Thymus (tissue), 11 donors: ENCODE measurements around the gene RAPGEF4. TPM values are rescaled to one million over a fixed set of nuclear protein-coding genes. Genes with fewer than 3 reads are reported as not detected.

Experiments
- DNase-seq, 9 donors: peaks; one replicate each; pipeline ENCODE4 v3.0.0-alpha.2; 2013; ENCODE audit warnings: low spot score in 9 of 9, low read depth in 6 of 9, missing footprints in 1 of 9
- H3K27ac ChIP-seq, 2 donors: one replicate each; pipeline ENCODE4 v1.5.1; 2013; ENCODE audit warnings: control low read depth in 1 of 2, low read depth in 1 of 2, low read length in 1 of 2, mild to moderate bottlenecking in 1 of 2, moderate library complexity in 1 of 2
- H3K27me3 ChIP-seq, 2 donors: one replicate each; pipeline ENCODE4 v1.5.1; 2013; ENCODE audit warnings: low read length in 1 of 2; ENCODE audit not compliant: control insufficient read depth in 2 of 2, insufficient read depth in 1 of 2
- H3K36me3 ChIP-seq, 2 donors: one replicate each; pipeline ENCODE4 v1.5.1; 2013; ENCODE audit warnings: low read length in 1 of 2, mild to moderate bottlenecking in 1 of 2, moderate library complexity in 1 of 2; ENCODE audit not compliant: control insufficient read depth in 2 of 2, insufficient read depth in 2 of 2
- H3K4me1 ChIP-seq, 2 donors: one replicate each; pipeline ENCODE4 v1.5.1; 2013; ENCODE audit warnings: low read length in 2 of 2; ENCODE audit not compliant: control insufficient read depth in 2 of 2, insufficient read depth in 2 of 2
- H3K4me3 ChIP-seq, 2 donors: one replicate each; pipeline ENCODE4 v1.5.1; 2013; ENCODE audit warnings: low read length in 2 of 2, control low read depth in 1 of 2, mild to moderate bottlenecking in 1 of 2
- H3K9me3 ChIP-seq, 2 donors: one replicate each; pipeline ENCODE4 v1.5.1; 2013; ENCODE audit warnings: low read length in 1 of 2, mild to moderate bottlenecking in 1 of 2; ENCODE audit not compliant: control insufficient read depth in 2 of 2, insufficient read depth in 1 of 2
- WGBS: extraction: QIAGEN DNeasy Blood & Tissue Kit; methylation state at CpG from one replicate; pipeline ENCODE4 v1.1.7; 2013; 5-methylcytosine and 5-hydroxymethylcytosine counted together
- polyA plus RNA-seq: library from polyadenylated mRNA; stranded (reverse); fragments of 200-250 nt; gene quantifications from one replicate; pipeline ENCODE4 v1.2.3, GENCODE V29; 2013
- total RNA-seq: library from RNA; stranded (reverse); fragments of 120-200 nt; gene quantifications from one replicate; pipeline ENCODE4 v1.2.4, GENCODE V29; 2013
- donor health status: healthy.

Gene RAPGEF4
- total and polyA plus RNA-seq, 2 donors = 2.0 to 3.6 TPM

DNA sequence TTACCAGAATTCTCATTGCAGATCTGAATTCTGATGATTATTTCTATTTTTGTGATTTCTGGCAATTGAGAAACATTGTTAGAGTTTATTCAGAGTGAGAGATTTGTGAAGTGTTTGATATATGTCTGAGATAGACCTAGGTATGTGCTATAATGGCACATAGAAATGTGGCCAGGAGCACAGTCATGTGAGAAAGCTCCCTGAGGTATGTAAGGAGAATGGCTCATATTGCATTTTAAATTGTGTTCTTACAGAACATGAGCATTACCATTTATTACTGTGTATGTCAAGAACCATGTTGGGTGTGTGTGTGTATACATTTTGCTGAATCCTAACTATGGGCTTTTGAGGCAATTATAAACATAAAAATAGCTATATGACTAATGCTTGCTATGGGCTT is 101.2 kb downstream of the RAPGEF4 start:
- Histone ChIP-seq H3K27ac (no peak overlapping the region), H3K36me3 (no peaks in the 10 kb centered on the region), H3K27me3 (no peaks in the 10 kb centered on the region), H3K4me1 (peaks cover 0 to 9% of the 10 kb centered on the region in 2 donors), H3K4me3 (no peak overlapping the region), H3K9me3 (no peaks in the 10 kb centered on the region)
- no peak for DNase-seq

DNA sequence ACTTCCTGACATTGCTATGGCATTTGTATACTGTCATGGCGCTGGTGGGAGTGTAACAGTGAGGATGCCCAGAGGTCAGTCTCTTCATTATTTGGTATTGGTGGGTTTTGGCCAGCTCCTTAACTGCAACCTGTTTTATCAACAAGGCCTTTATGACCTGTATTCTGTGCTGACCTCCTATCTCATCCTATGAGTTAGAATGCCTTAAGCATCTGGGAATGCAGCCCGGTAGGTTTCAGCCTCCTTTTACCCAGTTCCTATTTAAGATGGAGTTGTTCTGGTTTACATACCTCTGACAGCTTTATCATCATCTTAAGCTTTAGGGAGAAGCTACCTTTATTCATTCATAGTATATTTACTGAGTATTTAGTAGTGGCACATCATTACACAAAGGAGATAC is 103.8 kb downstream of the RAPGEF4 start:
- DNase-seq = no peak
- 98% methylated on average over 2 of the region's 2 CpGs for WGBS
- Histone ChIP-seq H3K27ac (no peak overlapping the region), H3K4me3 (no peak overlapping the region), H3K36me3 (no peaks in the 10 kb centered on the region), H3K27me3 (no peaks in the 10 kb centered on the region), H3K4me1 (peaks cover 0 to 22% of the 10 kb centered on the region in 2 donors), H3K9me3 (no peaks in the 10 kb centered on the region)

DNA sequence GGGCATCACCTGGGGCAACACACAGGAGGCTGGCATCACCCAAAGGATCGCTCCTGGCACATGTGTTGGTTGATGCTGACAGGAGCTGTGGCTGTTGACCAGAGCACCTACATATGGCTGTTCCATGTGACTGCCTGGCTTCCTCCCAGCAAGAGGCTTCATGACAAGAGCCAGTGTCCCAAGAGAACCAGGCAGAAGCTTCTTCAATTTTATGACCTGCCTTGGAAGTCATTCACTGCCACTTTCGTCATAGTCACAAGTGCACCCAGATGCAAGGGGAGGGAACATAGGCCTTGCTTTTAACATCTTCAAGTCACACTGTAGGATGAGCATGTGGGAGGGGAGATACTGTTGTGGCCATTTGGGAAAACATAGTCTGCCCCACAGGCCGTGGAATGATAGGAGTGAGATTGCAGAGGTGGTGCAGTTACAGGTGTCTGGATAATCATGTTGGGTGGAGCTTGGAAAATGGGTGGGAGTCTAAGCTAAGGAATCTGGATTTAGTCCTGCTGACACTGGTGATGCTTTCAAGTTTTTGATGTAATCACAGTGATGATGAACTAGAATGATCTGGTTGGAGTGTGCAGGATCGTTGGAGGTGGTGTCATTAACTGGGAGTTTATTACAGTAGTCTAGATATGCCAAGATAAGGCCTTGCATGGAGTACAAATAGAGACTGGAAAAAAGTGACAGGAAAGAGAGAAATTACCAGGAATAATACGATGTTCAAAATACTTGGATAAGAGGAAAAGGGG is 107.0 kb downstream of the RAPGEF4 start:
- H3K9me3 ChIP-seq = no peaks in the 10 kb centered on the region
- no peaks in the 10 kb centered on the region for H3K36me3 ChIP-seq
- WGBS = 97% methylated on average over 5 of the region's 5 CpGs
- H3K4me1 ChIP-seq = peaks cover 0 to 23% of the 10 kb centered on the region in 2 donors
- no peak overlapping the region for H3K27ac ChIP-seq
- no peak for DNase-seq
- no peaks in the 10 kb centered on the region for H3K27me3 ChIP-seq
- no peak overlapping the region for H3K4me3 ChIP-seq

DNA sequence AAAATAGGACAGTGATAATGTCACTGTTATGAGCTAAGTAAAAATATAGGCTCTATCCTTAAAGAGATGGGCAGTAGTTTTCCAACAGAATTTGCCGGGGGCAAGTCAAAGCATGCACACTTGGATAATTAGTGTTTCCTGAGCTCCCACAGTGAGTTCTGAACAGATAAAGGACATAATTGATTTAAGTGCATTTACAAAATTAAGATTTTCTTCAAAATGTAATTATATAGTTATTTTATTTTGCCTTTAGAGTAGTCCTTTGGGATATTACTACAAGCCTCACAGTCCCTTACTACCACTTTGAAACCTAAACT is 107.6 kb downstream of the RAPGEF4 start:
- DNase-seq = no peak
- Histone ChIP-seq H3K4me3 (no peak overlapping the region), H3K9me3 (no peaks in the 10 kb centered on the region), H3K27me3 (no peaks in the 10 kb centered on the region), H3K27ac (peak overlapping the region in 1 of 2 donors; percentile 32), H3K4me1 (peaks cover 0 to 23% of the 10 kb centered on the region in 2 donors), H3K36me3 (no peaks in the 10 kb centered on the region)
- WGBS = 95% methylated on average over 1 of the region's 1 CpG

DNA sequence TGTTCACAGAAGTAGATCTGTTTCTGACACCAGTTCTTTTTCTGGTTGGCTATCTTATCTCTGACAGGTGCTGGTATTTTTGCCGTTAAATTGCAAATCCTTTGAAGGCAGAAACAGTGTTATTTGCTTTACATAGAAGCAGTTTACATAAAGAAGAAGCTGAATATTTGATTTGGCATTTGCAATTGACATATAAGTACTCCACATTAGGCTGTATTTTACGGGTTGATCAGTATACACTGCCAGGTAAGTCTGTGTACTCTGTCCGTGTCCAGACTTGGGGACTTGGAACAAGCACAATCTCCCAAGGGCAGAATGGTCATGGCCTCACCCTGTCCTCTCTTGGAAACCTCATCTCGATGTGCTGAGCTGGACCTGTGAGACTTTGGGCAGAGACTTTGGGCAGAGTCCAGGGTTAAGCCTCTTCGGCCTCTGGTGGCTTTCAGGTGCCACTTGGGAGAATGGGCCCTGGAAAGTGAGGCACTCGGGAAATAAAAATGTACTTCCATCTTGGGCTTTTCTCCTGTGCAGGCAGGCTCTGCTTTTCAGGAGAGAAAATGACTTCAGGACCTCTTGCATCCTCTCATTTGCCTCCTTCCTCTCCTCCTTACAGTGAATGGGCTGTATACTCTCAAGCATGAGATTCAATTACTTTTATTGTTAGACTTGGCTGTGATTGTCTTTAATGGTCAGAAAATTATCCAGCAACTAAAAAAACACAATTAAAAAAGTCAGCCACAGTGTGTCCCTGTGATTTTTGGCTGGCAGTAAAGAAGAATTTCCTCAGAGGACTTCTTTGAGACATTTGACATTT is 108.5 kb downstream of the RAPGEF4 start:
- Histone ChIP-seq H3K36me3 (no peaks in the 10 kb centered on the region), H3K9me3 (no peaks in the 10 kb centered on the region), H3K27ac (peak overlapping the region in 1 of 2 donors; percentile 32), H3K27me3 (no peaks in the 10 kb centered on the region), H3K4me3 (no peak overlapping the region), H3K4me1 (peaks cover 0 to 28% of the 10 kb centered on the region in 2 donors)
- 94% methylated on average over 6 of the region's 6 CpGs for WGBS
- DNase-seq = peak in 1 of 9 donors; percentile 21

DNA sequence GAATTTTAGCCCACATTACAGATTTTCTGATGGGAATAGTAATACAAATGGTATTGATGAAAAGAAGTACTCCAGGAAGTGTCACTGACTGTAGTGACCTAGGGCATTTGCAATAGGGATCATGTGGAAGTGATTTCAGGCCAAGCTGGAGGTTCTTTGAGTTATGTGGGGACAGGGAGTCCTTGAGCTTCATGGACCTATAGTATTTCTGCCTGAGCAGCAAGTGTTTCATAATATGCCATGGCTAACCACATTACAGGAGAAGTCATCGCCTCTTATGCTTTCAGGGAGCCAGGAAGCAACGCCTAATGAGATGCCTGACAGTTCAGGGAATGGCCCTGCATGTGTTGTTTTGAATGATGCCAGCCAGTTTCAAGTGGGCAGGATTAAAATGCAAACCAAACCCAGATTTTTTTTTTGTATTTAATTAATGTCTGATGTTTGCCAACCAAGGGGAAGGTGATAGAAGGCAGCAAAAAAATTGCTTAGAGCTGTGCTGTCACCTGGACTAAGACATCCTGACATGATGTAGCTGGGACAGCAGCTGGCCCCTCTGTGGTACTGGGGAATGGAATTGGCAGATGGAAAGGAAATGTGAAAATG is 109.5 kb downstream of the RAPGEF4 start:
- no peak overlapping the region for H3K27ac ChIP-seq
- no peaks in the 10 kb centered on the region for H3K36me3 ChIP-seq
- no peak overlapping the region for H3K4me3 ChIP-seq
- H3K27me3 ChIP-seq = no peaks in the 10 kb centered on the region
- H3K9me3 ChIP-seq = no peaks in the 10 kb centered on the region
- DNase-seq = no peak
- peaks cover 0 to 28% of the 10 kb centered on the region in 2 donors for H3K4me1 ChIP-seq
- WGBS = 91% methylated on average over 2 of the region's 2 CpGs

DNA sequence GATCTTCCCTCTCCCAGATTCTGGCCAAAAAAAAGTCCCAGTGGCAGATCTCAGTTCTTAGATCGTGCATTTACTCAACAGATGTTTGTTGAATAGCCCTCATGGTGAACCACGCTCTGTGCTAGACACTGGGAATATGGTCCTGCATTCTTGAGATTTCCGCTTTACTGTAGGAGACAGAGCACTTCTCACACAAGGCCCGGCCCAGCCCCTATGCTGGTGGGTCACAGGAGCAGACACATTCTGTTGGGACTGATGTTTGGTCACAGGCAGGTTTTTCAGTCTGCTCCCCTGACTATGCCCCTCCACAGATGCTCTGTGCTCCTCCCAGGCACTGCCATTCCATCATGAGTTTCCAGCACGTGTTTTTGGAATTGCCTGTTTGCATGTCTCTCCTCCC is 110.9 kb downstream of the RAPGEF4 start:
- no peak overlapping the region for H3K4me3 ChIP-seq
- no peaks in the 10 kb centered on the region for H3K36me3 ChIP-seq
- H3K27ac ChIP-seq = no peak overlapping the region
- 85% methylated on average over 5 of the region's 5 CpGs for WGBS
- no peak for DNase-seq
- peaks cover 0 to 28% of the 10 kb centered on the region in 2 donors for H3K4me1 ChIP-seq
- H3K27me3 ChIP-seq = no peaks in the 10 kb centered on the region
- H3K9me3 ChIP-seq = no peaks in the 10 kb centered on the region

DNA sequence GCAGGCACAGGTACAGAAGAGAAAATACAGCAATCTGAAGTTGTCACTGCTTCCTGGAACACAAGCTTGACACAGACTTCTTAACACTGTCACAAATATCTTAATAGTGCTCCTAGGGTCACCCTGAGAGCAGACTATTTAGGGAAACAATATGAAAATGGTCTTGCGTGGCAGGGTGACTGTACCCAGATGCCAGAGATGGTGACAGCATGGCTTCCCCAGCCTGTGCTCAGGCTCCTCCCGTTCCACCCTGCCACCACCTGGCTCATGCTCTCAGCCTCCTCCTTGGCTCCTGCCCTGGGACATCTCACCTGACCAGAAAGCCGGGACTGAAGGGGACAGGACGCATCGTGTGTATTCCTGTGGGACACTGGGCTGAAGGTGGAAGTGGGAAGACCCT is 111.5 kb downstream of the RAPGEF4 start:
- Histone ChIP-seq H3K27me3 (no peaks in the 10 kb centered on the region), H3K9me3 (no peaks in the 10 kb centered on the region), H3K4me1 (peaks cover 0 to 28% of the 10 kb centered on the region in 2 donors), H3K27ac (no peak overlapping the region), H3K4me3 (no peak overlapping the region), H3K36me3 (no peaks in the 10 kb centered on the region)
- no peak for DNase-seq
- WGBS = 96% methylated on average over 5 of the region's 5 CpGs

DNA sequence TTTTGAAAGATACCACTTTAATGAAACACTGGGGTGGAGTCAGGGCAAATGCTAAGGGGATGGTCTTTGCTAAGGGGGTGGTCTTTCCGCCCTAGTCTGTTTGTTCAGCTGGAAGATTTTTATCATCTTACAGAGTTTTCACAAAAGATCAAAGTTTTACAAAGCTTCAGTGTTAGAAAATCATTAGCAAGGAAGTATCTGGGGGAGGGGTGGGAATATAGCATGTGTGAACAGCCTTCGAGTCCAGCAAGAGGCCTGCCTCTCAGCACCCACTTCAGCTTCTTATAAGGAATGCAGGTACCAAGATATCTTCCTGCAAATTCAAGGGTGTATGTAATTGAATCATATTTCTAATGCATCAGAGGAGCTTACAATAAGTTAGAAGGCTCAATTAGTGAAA is 112.9 kb downstream of the RAPGEF4 start:
- Histone ChIP-seq H3K4me1 (peaks cover 0 to 20% of the 10 kb centered on the region in 2 donors), H3K9me3 (no peaks in the 10 kb centered on the region), H3K4me3 (no peak overlapping the region), H3K27ac (peak overlapping the region in 1 of 2 donors; percentile 16), H3K27me3 (no peaks in the 10 kb centered on the region), H3K36me3 (no peaks in the 10 kb centered on the region)
- DNase-seq = peak in 1 of 9 donors; percentile 35
- WGBS = 75% methylated on average over 2 of the region's 2 CpGs
